HG02981 (cell line): ENCODE measurements around the gene LRRC28.

Experiments used
- ATAC-seq: cut with Tn5 transposase; IDR thresholded peaks from one replicate; pipeline ENCODE4 v1.9.1; 2021; ENCODE audit warnings: mild to moderate bottlenecking, moderate library complexity; ENCODE audit not compliant: unreplicated experiment

The LRRC28 gene

GRCh38 chr15:99249270-99249841 lies 1.9 kb upstream of the LRRC28 start, which contains the start of gene TTC23:
Gene TTC23, minus strand, starts transcription at chr15:99249581. Its CDS starts 20,869 bp downstream, at chr15:99228712.
- no peak for ATAC-seq

DNA sequence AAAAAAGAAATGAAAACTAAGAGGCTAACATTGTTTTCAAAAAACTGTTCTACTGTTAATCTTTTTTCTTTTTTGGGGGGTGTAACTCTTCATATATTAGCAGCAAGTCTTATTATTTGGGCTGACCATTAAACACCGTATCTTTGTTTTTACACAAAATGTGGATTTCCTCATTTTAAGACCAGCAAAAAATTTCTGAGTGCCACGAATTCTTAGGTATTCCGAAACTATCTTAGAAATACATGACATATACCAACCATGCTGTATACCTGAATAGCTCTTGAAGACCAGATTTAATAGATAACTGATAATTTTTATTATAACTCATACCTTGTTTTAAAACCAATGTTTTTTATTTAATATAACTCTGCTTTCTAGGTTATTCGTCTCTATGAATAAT lies 1.3 kb upstream of the LRRC28 start:
- no peak for ATAC-seq

GRCh38 chr15:99250494-99250856 lies 806 bp upstream of the LRRC28 start:
- ATAC-seq = no peak

DNA sequence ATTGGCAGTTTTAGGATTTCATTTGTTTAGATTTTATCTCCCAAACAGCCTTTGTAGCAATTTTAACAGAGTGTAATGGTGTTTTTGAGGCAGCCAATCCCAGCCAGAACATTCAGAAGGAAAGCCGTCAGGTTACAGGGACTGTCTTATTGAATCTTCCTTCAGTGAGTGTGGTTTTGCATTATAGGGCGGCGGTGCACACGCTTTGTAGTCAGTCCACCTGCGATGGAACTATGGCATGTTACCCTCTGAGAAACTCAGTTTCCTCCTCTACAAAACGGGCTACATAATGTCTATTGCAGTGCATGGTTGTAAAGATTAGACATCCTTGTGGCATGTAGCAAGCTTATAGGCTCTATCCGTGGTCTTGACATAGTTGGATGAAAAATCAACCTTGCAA lies 1.0 kb downstream of the LRRC28 start:
- no peak for ATAC-seq

GRCh38 chr15:99253381-99254090 lies 2.3 kb downstream of the LRRC28 start:
- no peak for ATAC-seq

GRCh38 chr15:99257107-99257750 lies 5.9 kb downstream of the LRRC28 start:
- no peak for ATAC-seq

DNA sequence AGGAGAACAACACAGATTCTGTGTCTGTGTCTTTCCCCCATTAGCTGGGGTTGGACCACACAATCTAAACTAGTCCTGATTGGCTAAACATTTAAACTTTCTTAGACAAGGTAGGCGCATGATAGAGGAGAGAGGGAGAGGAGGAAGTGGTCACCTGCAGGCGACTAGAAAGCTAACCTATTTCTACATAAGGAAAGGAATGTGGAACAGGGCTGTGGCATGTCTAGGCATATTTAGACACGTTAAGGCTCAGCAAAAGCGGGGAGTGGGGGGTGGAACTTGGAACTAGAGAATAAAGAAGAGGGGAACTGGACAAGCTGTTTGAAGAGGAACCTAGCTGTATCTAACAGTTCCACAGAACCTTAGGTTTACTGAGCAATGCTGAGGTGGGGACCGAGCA lies 12.8 kb downstream of the LRRC28 start:
- ATAC-seq = no peak

DNA sequence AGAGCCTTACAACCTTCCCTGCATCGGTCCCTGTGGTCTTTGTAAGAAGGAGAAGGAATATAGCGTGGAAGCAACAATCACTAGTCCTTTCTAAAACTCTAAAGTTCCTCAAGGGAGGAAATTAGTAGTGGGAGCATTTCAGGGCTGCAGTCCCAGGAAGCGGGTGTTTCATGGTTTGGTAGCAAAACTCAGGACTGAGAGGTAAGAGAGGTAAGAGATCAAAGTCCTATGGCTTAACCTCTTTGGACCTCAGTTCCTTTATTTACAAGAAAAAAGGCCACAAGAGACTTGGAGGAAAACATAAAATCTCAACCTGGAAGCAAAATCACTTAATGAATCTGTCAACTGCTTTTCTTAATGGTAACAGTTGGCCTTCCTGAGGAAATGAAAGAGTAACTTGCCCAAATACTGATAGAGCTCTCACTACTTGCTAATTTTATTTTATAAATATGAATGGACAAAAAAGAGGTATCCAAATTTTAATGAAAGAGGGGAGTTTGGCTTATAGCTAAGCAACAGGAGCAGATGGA lies 14.3 kb downstream of the LRRC28 start:
- ATAC-seq = no peak

GRCh38 chr15:99267957-99268356 lies 16.7 kb downstream of the LRRC28 start:
- no peak for ATAC-seq

DNA sequence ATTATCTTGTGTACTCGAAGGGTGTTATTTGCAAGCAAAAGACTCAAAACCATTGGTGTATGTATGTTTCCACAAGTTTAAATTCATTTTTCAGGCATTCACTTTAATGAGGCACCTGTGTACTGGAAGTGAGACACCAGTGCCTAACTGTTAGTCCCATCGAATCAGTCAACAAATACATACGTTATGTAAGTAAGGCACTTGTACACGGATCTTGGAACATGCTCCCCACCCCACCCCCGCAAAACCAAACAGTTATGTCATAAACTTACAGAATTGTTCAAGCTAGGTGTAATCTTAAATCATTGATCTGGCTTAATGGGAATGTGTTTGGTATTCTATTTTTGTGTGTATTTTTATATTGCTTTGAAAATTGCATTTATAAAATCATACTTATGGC lies 17.1 kb downstream of the LRRC28 start:
- no peak for ATAC-seq

GRCh38 chr15:99273801-99274200 lies 22.5 kb downstream of the LRRC28 start:
- ATAC-seq = no peak

DNA sequence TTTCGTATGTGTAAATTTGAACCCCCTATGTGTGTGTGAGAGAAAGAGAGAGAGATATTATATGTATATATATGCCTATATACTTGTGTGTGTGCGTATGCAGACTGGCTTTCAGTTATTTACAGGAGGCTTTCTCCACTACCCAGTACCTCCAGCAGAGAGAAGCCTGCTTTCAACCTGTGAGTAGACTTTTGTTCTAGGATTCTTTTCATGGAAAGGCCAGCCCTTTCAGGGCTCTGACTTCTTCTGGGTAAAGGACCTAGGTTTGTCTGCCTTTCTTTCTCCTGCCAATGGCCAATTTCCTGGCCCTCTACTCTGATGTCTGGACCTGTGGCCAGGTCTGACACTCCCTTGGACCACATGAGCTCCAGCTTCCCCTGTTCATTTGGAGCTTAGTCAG lies 23.8 kb downstream of the LRRC28 start:
- ATAC-seq = no peak

DNA sequence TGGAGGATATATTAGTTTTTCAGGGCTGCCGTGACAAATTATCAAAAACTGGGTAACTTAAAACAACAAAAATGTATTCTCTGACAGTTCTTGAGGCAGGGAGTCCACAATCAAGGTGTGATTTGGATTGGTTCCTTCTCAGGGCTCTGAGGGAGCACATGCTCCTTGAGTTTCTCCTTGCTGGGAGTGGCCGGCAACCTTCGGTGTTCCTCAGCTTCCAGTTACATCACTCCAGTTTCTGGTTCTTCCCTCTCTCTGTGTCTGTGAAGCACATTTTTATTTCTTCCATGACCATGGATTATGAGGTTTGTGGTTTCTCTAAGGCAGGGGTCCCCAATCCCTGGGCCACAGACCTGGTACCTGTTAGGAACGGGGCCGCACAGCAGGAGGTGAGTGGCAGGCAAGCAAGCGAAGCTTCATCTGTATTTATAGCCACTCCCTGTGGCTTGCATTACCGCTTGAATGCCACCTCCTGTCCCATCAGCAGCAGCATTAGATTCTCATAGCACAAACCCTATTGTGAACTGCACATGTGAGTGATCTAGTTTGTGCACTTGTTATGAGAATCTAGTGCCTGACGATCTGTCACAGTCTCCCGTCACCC lies 24.3 kb downstream of the LRRC28 start:
- peak; percentile 49 for ATAC-seq

DNA sequence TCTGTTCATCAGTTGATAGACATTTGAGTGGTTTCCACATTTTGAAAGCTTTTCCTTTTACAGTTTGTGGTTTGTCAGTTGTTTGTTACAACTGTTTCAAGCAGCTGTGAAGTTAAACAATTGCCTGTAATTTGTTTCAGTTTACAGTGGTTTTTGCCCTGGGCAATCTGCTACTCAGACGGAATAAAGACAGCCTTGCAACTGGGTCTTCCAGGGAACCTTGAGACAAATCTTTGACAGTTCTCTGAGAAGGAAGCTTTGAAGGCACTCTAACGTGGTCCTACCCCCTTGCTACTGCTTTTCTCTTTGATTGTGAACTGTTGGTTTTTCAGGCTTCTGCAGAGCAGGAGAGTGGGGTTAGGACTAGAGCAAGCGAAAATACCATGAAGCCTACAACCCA lies 28.0 kb downstream of the LRRC28 start:
- ATAC-seq = no peak

- ATAC-seq = no peak
Observed at GRCh38 chr15:99279827-99280226, 28.5 kb downstream of the LRRC28 start.

DNA sequence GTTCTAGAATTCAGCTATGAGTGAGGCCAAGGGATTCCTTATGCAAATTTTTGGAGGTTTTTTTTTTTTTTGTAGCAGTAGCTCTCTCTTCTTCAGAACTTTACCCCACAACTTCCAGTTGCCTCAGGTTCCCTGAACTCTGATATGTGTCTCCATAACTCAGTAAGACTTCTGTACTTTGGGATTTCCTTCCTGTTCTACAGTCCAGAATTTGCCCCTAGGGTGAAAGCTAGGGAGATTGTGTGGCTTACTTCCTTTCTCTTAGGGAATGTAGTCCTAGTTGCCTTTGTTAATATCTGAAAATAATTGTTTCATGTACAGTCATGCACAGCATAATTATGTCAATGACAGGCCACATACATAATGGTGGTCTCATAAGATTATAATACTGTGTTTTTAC lies 30.8 kb downstream of the LRRC28 start:
- no peak for ATAC-seq

DNA sequence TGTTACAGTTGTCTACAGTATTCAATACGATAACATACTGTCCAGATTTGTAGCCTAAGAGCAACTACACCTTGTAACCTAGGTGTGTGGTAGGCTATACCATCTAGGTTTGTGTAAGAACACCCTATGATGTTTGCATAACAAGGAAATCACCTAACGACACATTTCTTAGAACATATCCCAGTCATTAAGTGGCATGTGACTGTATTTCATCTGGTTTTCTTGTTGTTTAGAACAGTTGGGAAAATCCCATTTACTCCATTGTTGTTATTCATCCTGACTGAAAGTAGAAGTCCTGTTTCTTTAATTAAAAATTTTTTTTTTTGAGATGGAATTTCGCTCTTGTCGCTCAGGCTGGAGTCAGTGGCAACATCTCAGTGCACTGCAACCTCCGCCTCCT lies 31.3 kb downstream of the LRRC28 start:
- ATAC-seq = no peak

- no peak for ATAC-seq
Observed at GRCh38 chr15:99283717-99284116, 32.4 kb downstream of the LRRC28 start.

DNA sequence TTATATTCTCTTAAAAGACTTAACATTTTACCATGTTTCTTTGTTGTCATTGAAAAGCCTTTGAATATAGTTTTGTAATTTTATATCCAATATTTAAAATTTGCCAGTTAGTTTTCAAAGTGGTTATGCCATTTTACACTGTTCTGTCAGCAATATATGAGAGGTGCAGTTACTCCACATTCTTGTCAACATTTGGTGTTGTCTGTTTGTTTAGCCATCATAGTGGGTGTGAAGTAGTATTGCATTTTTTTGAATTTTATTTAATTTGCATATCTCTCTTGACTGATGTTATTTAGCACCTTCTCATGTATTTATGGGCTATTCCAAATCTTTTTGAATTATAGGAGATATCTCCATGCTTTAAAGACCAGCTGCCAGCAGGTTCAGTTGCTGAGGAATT lies 40.4 kb downstream of the LRRC28 start:
- ATAC-seq = no peak

DNA sequence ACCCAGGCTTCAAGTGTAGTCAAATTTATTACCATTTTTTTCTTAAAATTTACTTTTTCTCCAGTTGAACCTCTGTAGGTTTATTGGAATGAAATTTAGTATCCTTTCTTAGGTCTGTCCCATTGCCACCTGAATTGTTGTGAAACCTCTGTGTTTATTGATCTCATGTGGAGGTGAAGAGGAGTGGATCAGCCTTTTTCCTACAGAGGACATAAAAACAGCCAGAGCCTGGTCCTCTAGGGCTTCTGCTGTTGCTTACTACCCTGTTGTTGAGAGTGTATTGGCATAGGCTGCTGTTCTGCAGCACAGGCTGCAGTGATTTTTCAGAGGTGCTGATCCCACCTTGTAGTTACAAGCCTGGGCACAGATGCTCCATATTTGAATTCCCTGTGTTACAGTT lies 44.6 kb downstream of the LRRC28 start:
- no peak for ATAC-seq

GRCh38 chr15:99296386-99296785 lies 45.1 kb downstream of the LRRC28 start:
- no peak for ATAC-seq

DNA sequence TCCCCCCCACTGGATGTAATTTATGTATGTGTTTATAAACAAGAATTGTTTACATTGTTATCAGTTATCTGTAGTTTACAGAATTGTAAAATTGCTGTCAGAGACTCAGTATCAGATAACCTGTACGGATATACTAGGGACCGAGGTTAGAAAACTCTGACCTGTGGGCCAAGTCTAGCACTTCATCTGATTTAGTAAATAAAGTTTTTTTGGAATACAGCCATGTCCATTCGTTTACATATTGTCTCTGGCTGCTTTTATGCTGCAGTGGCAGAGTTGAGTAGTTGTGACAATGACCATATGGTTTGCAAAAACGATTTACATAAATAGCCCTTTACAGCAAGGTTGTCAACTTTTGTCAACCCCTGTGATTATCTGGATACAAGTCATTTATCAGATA lies 52.6 kb downstream of the LRRC28 start:
- ATAC-seq = no peak
